ENCODE results near the gene CISTR.
A peak's percentile ranks its signal among the peaks of the same experiment; 100 is the strongest.

The CISTR gene

GRCh38 chr12:53727310-53728041 is 24.3 kb downstream of the CISTR start, which contains the start of gene CALCOCO1:
TSS of gene CALCOCO1 (minus strand) at chr12:53727452. CDS start at chr12:53725242, 2,210 bp downstream.
- Mint-ChIP-seq H3K27me3 (ENCODE audit: low read depth, poor library complexity) (peaks cover 24% of the 10 kb centered on the region), H3K4me1 (peaks cover 45% of the 10 kb centered on the region), H3K27ac (no peak within 1 kb of the TSS), H3K36me3 (ENCODE audit: low read depth) (peaks cover 19% of the 10 kb centered on the region), H3K4me3 (peak within 1 kb of the TSS; percentile 96), H3K9me3 (no peaks in the 10 kb centered on the region)
- TF ChIP-seq, protein P1, sequence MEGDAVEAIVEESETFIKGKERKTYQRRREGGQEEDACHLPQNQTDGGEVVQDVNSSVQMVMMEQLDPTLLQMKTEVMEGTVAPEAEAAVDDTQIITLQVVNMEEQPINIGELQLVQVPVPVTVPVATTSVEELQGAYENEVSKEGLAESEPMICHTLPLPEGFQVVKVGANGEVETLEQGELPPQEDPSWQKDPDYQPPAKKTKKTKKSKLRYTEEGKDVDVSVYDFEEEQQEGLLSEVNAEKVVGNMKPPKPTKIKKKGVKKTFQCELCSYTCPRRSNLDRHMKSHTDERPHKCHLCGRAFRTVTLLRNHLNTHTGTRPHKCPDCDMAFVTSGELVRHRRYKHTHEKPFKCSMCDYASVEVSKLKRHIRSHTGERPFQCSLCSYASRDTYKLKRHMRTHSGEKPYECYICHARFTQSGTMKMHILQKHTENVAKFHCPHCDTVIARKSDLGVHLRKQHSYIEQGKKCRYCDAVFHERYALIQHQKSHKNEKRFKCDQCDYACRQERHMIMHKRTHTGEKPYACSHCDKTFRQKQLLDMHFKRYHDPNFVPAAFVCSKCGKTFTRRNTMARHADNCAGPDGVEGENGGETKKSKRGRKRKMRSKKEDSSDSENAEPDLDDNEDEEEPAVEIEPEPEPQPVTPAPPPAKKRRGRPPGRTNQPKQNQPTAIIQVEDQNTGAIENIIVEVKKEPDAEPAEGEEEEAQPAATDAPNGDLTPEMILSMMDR (IDR thresholded peaks at IDR 0.05), result no peak
- peak; percentile 94 for DNase-seq

DNA sequence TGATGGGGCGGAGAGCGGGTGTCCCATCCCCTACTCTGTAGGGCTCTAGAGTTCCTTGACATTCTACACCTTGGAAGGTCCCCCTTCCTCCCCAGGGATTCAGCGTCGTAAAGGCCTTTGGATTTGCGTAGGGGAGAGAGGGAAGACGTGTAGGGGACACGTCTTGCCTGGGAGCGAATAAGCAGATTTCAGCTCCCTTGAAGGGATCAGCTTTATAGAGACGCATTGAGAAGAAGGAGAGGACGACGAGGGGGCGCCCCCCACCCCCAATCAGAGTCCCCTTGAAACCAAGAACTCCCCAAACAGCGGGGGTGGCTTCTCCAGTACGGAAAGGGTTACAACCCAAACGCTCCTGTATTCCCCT is 24.9 kb downstream of the CISTR start:
- Mint-ChIP-seq H3K27me3 (ENCODE audit: low read depth, poor library complexity) (peaks cover 24% of the 10 kb centered on the region), H3K27ac (no peak overlapping the region), H3K36me3 (ENCODE audit: low read depth) (peaks cover 21% of the 10 kb centered on the region), H3K4me1 (peaks cover 46% of the 10 kb centered on the region), H3K9me3 (no peaks in the 10 kb centered on the region), H3K4me3 (peak overlapping the region; percentile 96)
- TF ChIP-seq, protein P1 (IDR thresholded peaks at IDR 0.05), result no peak
- peak; percentile 45 for DNase-seq

GRCh38 chr12:53726341-53726740 is 25.4 kb downstream of the CISTR start:
- Mint-ChIP-seq H3K9me3 (no peaks in the 10 kb centered on the region), H3K27me3 (ENCODE audit: low read depth, poor library complexity) (peaks cover 24% of the 10 kb centered on the region), H3K4me3 (peak overlapping the region; percentile 96), H3K27ac (no peak overlapping the region), H3K4me1 (peaks cover 46% of the 10 kb centered on the region), H3K36me3 (ENCODE audit: low read depth) (peaks cover 27% of the 10 kb centered on the region)
- TF ChIP-seq, protein P1 (IDR thresholded peaks at IDR 0.05), result no peak
- DNase-seq, result no peak

DNA sequence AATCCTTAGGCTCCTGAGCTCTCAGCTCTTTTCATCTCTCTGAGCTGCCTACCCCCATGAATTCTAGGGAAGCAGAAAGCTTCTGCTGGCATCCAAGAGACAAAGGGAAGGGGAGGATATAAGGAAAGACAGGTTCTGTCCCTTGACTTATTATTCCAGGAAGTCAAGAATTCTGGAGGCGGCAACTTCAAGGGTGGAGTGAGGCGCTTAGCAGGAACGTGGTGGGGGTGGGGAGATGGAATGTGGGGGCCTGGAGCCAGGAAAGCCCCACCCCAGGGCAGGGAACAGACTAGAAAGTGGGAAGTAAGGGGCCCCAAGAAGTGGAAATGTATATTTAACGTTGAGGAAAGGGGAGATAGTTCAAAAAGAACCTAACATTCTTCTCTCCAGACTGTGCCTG is 26.0 kb downstream of the CISTR start:
- no peak overlapping the region for H3K27ac Mint-ChIP-seq
- H3K36me3 Mint-ChIP-seq (ENCODE audit: low read depth), result peaks cover 32% of the 10 kb centered on the region
- TF ChIP-seq, protein P1 (IDR thresholded peaks at IDR 0.05), result no peak
- H3K9me3 Mint-ChIP-seq, result no peaks in the 10 kb centered on the region
- H3K4me1 Mint-ChIP-seq, result peaks cover 46% of the 10 kb centered on the region
- H3K4me3 Mint-ChIP-seq, result peak overlapping the region; percentile 96
- no peak for DNase-seq
- H3K27me3 Mint-ChIP-seq (ENCODE audit: low read depth, poor library complexity), result peaks cover 24% of the 10 kb centered on the region

GRCh38 chr12:53722450-53723041 is 29.2 kb downstream of the CISTR start:
- Mint-ChIP-seq H3K36me3 (ENCODE audit: low read depth) (peaks cover 53% of the 10 kb centered on the region), H3K9me3 (no peaks in the 10 kb centered on the region), H3K27ac (no peak overlapping the region), H3K27me3 (ENCODE audit: low read depth, poor library complexity) (peaks cover 13% of the 10 kb centered on the region), H3K4me3 (no peak overlapping the region), H3K4me1 (peaks cover 37% of the 10 kb centered on the region)
- no peak for DNase-seq
- TF ChIP-seq, protein P1 (IDR thresholded peaks at IDR 0.05), result no peak

Measured in nephron progenitor cell (in vitro differentiated cells).